NCI-H2196 treated with DMSO at 0.1 percent for 48 hours (cell line): ENCODE results near the gene SMIM38.

Experiments used
- DNase-seq: peaks from one replicate; lab custom pipeline; 2025; ENCODE audit not compliant: unreplicated experiment; lab: John Stamatoyannopoulos, UW

The SMIM38 gene

GRCh38 chr11:69155302-69156234 lies at the start of gene SMIM38:
Gene SMIM38, plus strand, starts transcription at chr11:69155935. Its CDS starts 1,912 bp downstream, at chr11:69157847.
- no peak for DNase-seq

- DNase-seq, result no peak
Observed at GRCh38 chr11:69106031-69106811, 49.5 kb upstream of the SMIM38 start.

GRCh38 chr11:69107413-69107812 lies 48.3 kb upstream of the SMIM38 start:
- no peak for DNase-seq

GRCh38 chr11:69108030-69108429 lies 47.7 kb upstream of the SMIM38 start:
- DNase-seq, result no peak

GRCh38 chr11:69108559-69108958 lies 47.2 kb upstream of the SMIM38 start:
- DNase-seq, result no peak

- DNase-seq, result no peak
Observed at GRCh38 chr11:69109101-69109500, 46.6 kb upstream of the SMIM38 start.

GRCh38 chr11:69110451-69110850 lies 45.3 kb upstream of the SMIM38 start:
- DNase-seq, result no peak

GRCh38 chr11:69111624-69112542 lies 43.9 kb upstream of the SMIM38 start:
- no peak for DNase-seq

- no peak for DNase-seq
Observed at GRCh38 chr11:69113226-69113625, 42.5 kb upstream of the SMIM38 start.

- DNase-seq, result no peak
Observed at GRCh38 chr11:69113646-69114340, 41.9 kb upstream of the SMIM38 start.

- no peak for DNase-seq
Observed at GRCh38 chr11:69114362-69114761, 41.4 kb upstream of the SMIM38 start.

GRCh38 chr11:69114811-69115523 lies 40.8 kb upstream of the SMIM38 start:
- peak; percentile 29 for DNase-seq

GRCh38 chr11:69115586-69116560 lies 39.9 kb upstream of the SMIM38 start:
- peak; percentile 52 for DNase-seq

- no peak for DNase-seq
Observed at GRCh38 chr11:69116671-69117070, 39.1 kb upstream of the SMIM38 start.

GRCh38 chr11:69119190-69119589 lies 36.5 kb upstream of the SMIM38 start:
- DNase-seq, result no peak

GRCh38 chr11:69120096-69120875 lies 35.4 kb upstream of the SMIM38 start:
- no peak for DNase-seq

GRCh38 chr11:69121021-69121420 lies 34.7 kb upstream of the SMIM38 start:
- DNase-seq, result no peak
